Neuronal stem cell (in vitro differentiated cells): ENCODE measurements around the gene UBAC2.

ENCODE experiments used
- DNase-seq: peaks from one replicate; pipeline ENCODE4 v3.0.0-alpha.2; 2013; ENCODE audit warnings: low spot score
- H2AFZ ChIP-seq: one replicate; pipeline ENCODE4 v1.6.1; 2013; ENCODE audit warnings: mild to moderate bottlenecking, low read length, inconsistent platforms
- H2AK5ac ChIP-seq: 2 replicates; pipeline ENCODE4 v1.6.1; 2013; ENCODE audit warnings: low read depth, mild to moderate bottlenecking, inconsistent platforms, low read length, moderate library complexity, mixed read lengths
- H2BK120ac ChIP-seq: 2 replicates; pipeline ENCODE4 v1.6.1; 2013; ENCODE audit warnings: low read depth, mild to moderate bottlenecking, inconsistent platforms, low read length, moderate library complexity, mixed read lengths
- H2BK12ac ChIP-seq: one replicate; pipeline ENCODE4 v1.6.1; 2013; ENCODE audit warnings: low read length, inconsistent platforms
- H2BK15ac ChIP-seq: 2 replicates; pipeline ENCODE4 v1.6.1; 2013; ENCODE audit warnings: mild to moderate bottlenecking, low read length, inconsistent platforms, mixed read lengths
- H2BK5ac ChIP-seq: one replicate; pipeline ENCODE4 v1.6.1; 2013; ENCODE audit warnings: inconsistent platforms, mild to moderate bottlenecking, low read length, moderate library complexity
- H3K14ac ChIP-seq: one replicate; pipeline ENCODE4 v1.6.1; 2013; ENCODE audit warnings: low read length, inconsistent platforms
- H3K18ac ChIP-seq: 2 replicates; pipeline ENCODE4 v1.6.1; 2013; ENCODE audit warnings: low read length, inconsistent platforms
- H3K23ac ChIP-seq: 2 replicates; pipeline ENCODE4 v1.6.1; 2013; ENCODE audit warnings: low read depth, mild to moderate bottlenecking, mixed read lengths, low read length, inconsistent platforms; ENCODE audit not compliant: poor library complexity
- H3K27ac ChIP-seq: replicated peaks from 3 replicates; pipeline ENCODE4 v1.5.1; 2013; ENCODE audit warnings: low read length, inconsistent platforms
- H3K27me3 ChIP-seq, 3 experiments: 2 replicates each; pipeline ENCODE4 v1.6.1; 2013; ENCODE audit warnings: low read length in 3 of 3, mild to moderate bottlenecking in 2 of 3, inconsistent platforms in 1 of 3, low read depth in 1 of 3, mixed read lengths in 1 of 3, moderate library complexity in 1 of 3; ENCODE audit not compliant: control insufficient read depth in 3 of 3, insufficient read depth in 3 of 3
- H3K36me3 ChIP-seq, 2 donors: replicated peaks in 1 of 2; 2 replicates each; pipeline ENCODE4 v1.6.1; 2013; ENCODE audit warnings: low read length in 2 of 2; ENCODE audit not compliant: control insufficient read depth in 2 of 2, insufficient read depth in 2 of 2
- H3K4ac ChIP-seq: 2 replicates; pipeline ENCODE4 v1.6.1; 2013; ENCODE audit warnings: inconsistent platforms, mild to moderate bottlenecking, low read length, moderate library complexity
- H3K4me1 ChIP-seq, 2 donors: 1 replicate in 1 of 2; 2 replicates in 1 of 2; pipeline ENCODE4 v1.6.1; 2013; ENCODE audit warnings: low read length in 2 of 2, low read depth in 1 of 2; ENCODE audit not compliant: control insufficient read depth in 2 of 2, insufficient read depth in 1 of 2
- H3K4me2 ChIP-seq: one replicate; pipeline ENCODE4 v1.6.1; 2013; ENCODE audit warnings: mild to moderate bottlenecking, low read length, inconsistent platforms; ENCODE audit not compliant: insufficient read depth, poor library complexity, severe bottlenecking
- H3K4me3 ChIP-seq, 2 donors: 2 replicates each; pipeline ENCODE4 v1.5.1; 2013; ENCODE audit warnings: low read length in 2 of 2, mild to moderate bottlenecking in 2 of 2, inconsistent platforms in 1 of 2, moderate library complexity in 1 of 2
- H3K79me1 ChIP-seq: one replicate; pipeline ENCODE4 v1.6.1; 2013; ENCODE audit warnings: low read depth, mild to moderate bottlenecking, inconsistent platforms, low read length, moderate library complexity
- H3K9ac ChIP-seq: one replicate; pipeline ENCODE4 v1.6.1; 2013; ENCODE audit warnings: mild to moderate bottlenecking, low read depth, low read length, inconsistent platforms; ENCODE audit not compliant: poor library complexity
- H3K9me3 ChIP-seq, 2 donors: replicated peaks in 1 of 2; 2 replicates each; pipeline versions ENCODE3 to v1.6.1; 2013; ENCODE audit warnings: low read length in 2 of 2, mild to moderate bottlenecking in 2 of 2, inconsistent platforms in 1 of 2, low read depth in 1 of 2, mixed read lengths in 1 of 2, moderate library complexity in 1 of 2; ENCODE audit not compliant: control insufficient read depth in 2 of 2, insufficient read depth in 1 of 2
- H4K8ac ChIP-seq: one replicate; pipeline ENCODE4 v1.6.1; 2013; ENCODE audit warnings: low read depth, mild to moderate bottlenecking, inconsistent platforms, low read length, moderate library complexity
- H4K91ac ChIP-seq: one replicate; pipeline ENCODE4 v1.6.1; 2013; ENCODE audit warnings: low read length, low read depth, mild to moderate bottlenecking, inconsistent platforms; ENCODE audit not compliant: poor library complexity
- WGBS, 2 donors: extraction: QIAGEN DNeasy Blood & Tissue Kit; methylation state at CpG; one replicate each; pipeline ENCODE4 v1.1.7; 2013; ENCODE audit warnings: missing lambda C conversion rate in 2 of 2, mixed read lengths in 1 of 2; ENCODE audit not compliant: insufficient read length in 2 of 2, insufficient replicate concordance in 1 of 2; ENCODE audit errors: extremely low coverage in 2 of 2; 5-methylcytosine and 5-hydroxymethylcytosine counted together

The UBAC2 gene

DNA sequence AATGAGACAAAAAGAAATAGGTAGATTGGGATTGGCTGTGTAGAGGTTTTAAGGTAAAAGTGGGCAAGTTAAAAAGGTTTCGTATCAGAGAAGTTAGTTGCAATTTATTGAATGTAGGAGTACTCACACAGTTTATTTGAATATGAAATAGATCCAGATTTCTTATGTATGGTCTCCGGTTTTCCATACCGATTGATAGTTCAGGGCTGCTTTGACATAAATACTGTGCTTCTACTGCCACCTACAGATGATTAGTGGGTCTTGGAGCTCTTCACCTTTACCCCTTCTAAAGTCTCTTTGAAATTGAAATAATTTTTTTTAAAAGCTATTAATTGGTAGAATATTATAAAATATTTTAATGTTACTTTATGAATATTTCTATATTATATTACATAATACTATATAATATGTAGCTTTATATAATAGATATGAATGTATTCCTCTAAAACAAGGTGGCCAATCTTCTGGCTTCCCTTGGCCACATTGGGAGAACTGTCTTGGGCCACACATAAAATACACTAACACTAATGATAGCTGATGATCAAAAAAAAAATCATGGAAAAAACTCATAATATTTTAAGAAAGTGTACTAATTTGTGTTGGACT, 65.3 kb downstream of the UBAC2 start:
- no peak overlapping the region for H3K14ac ChIP-seq

DNA sequence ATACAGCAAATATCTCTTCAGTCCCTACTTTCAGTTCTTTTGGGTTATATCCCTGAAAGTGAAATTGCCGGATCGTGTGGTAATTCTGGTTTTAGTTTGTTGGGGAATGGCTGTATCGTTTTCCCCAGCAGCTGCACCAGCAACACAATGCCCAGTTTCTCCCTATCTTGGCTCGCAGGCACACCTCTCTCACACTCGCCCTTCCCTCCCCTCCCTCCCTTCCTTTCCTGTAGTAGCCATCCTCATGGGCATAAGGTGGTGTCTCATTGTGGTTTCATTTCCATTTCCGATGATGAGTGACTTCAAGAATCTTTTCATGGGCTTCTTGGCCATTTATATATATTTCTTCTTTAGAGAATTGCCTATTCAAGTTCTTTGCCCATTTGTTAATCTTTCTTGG, 66.2 kb downstream of the UBAC2 start:
- no CpG with 5 or more reads among the region's 6 CpGs for WGBS, 2 donors
- Histone ChIP-seq H3K79me1 (peaks cover 3% of the 10 kb centered on the region), H3K9me3 (no peaks in the 10 kb centered on the region), H3K4ac (no peak overlapping the region), H3K4me1 (peaks cover 0 to 2% of the 10 kb centered on the region in 2 donors), H3K18ac (no peak overlapping the region), H2AFZ (no peak overlapping the region), H3K36me3 (peaks cover 6 to 9% of the 10 kb centered on the region in 2 donors), H2BK5ac (no peak overlapping the region), H3K9ac (no peak overlapping the region), H2BK120ac (no peak overlapping the region), H3K4me2 (no peak overlapping the region), H3K27ac (no peak overlapping the region), H3K27me3 (no peaks in the 10 kb centered on the region), H4K91ac (no peak overlapping the region), H3K14ac (no peak overlapping the region), H4K8ac (no peak overlapping the region), H2BK12ac (no peak overlapping the region), H2AK5ac (no peak overlapping the region), H2BK15ac (no peak overlapping the region), H3K23ac (no peak overlapping the region), H3K4me3 (no peak overlapping the region)
- DNase-seq: no peak

More for the DNA sequence above, 65.3 kb downstream of the UBAC2 start:
- Histone ChIP-seq H2AK5ac (no peak overlapping the region), H3K27me3 (no peaks in the 10 kb centered on the region), H4K8ac (no peak overlapping the region), H4K91ac (no peak overlapping the region), H3K4ac (no peak overlapping the region), H3K79me1 (no peaks in the 10 kb centered on the region), H3K9ac (no peak overlapping the region), H3K23ac (no peak overlapping the region), H3K27ac (no peak overlapping the region), H2BK15ac (no peak overlapping the region), H2AFZ (no peak overlapping the region), H3K36me3 (peaks cover 6 to 13% of the 10 kb centered on the region in 2 donors), H2BK120ac (no peak overlapping the region), H2BK12ac (no peak overlapping the region), H3K4me3 (no peak overlapping the region), H3K4me1 (peaks cover 2 to 3% of the 10 kb centered on the region in 2 donors), H2BK5ac (no peak overlapping the region), H3K18ac (no peak overlapping the region), H3K4me2 (no peak overlapping the region), H3K9me3 (no peaks in the 10 kb centered on the region)
- no CpG with 5 or more reads among the region's 3 CpGs for WGBS, 2 donors
- DNase-seq: no peak

DNA sequence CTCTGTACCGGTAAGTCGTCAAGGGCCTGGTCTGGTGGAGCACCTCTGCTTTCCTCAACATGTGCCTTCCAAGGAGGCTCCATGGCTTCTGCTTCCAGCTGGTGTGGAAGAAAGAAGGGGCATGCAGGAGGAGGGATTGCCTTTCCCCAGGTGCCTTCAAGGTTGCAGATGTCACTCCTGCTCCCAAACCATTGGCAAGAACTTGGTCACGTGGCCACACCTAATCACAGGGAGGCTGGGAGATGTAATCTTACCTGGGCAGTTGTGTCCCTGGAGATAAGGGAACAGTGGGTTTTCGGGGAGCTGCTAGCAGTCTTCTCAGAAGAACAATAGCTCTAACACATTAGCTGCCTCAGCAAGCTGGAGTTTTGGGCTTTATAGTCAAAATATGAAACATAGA, 67.3 kb downstream of the UBAC2 start:
- H3K18ac ChIP-seq: no peak overlapping the region
- H3K4ac ChIP-seq: no peak overlapping the region
- no peak overlapping the region for H2BK15ac ChIP-seq
- H3K79me1 ChIP-seq: peaks cover 3% of the 10 kb centered on the region
- H2AFZ ChIP-seq: no peak overlapping the region
- H3K9ac ChIP-seq: no peak overlapping the region
- peaks cover 0 to 2% of the 10 kb centered on the region in 2 donors for H3K4me1 ChIP-seq
- no peaks in the 10 kb centered on the region for H3K27me3 ChIP-seq
- H3K4me3 ChIP-seq: no peak overlapping the region
- H3K23ac ChIP-seq: no peak overlapping the region
- no peak overlapping the region for H2BK12ac ChIP-seq
- H4K8ac ChIP-seq: no peak overlapping the region
- H2BK5ac ChIP-seq: no peak overlapping the region
- DNase-seq: no peak
- no peak overlapping the region for H3K27ac ChIP-seq
- H2BK120ac ChIP-seq: no peak overlapping the region
- H3K9me3 ChIP-seq: peaks cover 4 to 6% of the 10 kb centered on the region in 2 donors
- no peak overlapping the region for H4K91ac ChIP-seq
- no peak overlapping the region for H3K4me2 ChIP-seq
- H2AK5ac ChIP-seq: no peak overlapping the region
- H3K36me3 ChIP-seq: peaks cover 7 to 8% of the 10 kb centered on the region in 2 donors
- WGBS, 2 donors: no CpG with 5 or more reads among the region's 4 CpGs
- no peak overlapping the region for H3K14ac ChIP-seq

DNA sequence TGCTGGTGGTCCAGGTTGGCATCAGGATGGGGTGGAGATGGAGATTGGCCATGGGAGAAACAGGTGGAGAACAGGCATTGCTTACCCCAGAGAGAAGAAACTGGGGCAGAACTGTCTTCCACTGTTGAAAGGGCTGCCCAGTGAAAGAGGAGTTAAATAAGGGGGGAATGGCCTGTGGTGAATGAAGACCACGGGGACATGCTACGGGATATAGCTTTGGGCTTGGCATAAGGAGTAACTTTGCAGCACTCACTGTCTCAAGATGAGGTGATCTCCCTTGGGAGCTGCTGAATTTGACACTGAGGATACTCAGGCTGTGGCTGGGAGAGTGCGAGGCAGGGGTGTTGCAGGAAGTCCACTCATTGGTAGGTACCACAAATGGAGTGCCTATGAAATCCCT, 68.2 kb downstream of the UBAC2 start:
- H3K27ac ChIP-seq: no peak overlapping the region
- H3K4me3 ChIP-seq: no peak overlapping the region
- no peak overlapping the region for H2BK15ac ChIP-seq
- H3K79me1 ChIP-seq: peaks cover 3% of the 10 kb centered on the region
- DNase-seq: no peak
- H3K9me3 ChIP-seq: peaks cover 4 to 6% of the 10 kb centered on the region in 2 donors
- H3K14ac ChIP-seq: no peak overlapping the region
- H4K91ac ChIP-seq: no peak overlapping the region
- H3K9ac ChIP-seq: no peak overlapping the region
- peaks cover 4 to 8% of the 10 kb centered on the region in 2 donors for H3K36me3 ChIP-seq
- H2BK12ac ChIP-seq: no peak overlapping the region
- H3K23ac ChIP-seq: no peak overlapping the region
- no peaks in the 10 kb centered on the region for H3K27me3 ChIP-seq
- H3K18ac ChIP-seq: no peak overlapping the region
- WGBS, 2 donors: no CpG with 5 or more reads among the region's 3 CpGs
- H3K4me2 ChIP-seq: no peak overlapping the region
- H2BK5ac ChIP-seq: no peak overlapping the region
- H2AFZ ChIP-seq: no peak overlapping the region
- no peak overlapping the region for H2AK5ac ChIP-seq
- no peak overlapping the region for H4K8ac ChIP-seq
- H3K4ac ChIP-seq: no peak overlapping the region
- H2BK120ac ChIP-seq: no peak overlapping the region
- peaks cover 0 to 2% of the 10 kb centered on the region in 2 donors for H3K4me1 ChIP-seq
